ENCODE data around the gene NAALAD2. TPM values are rescaled to one million over a fixed set of nuclear protein-coding genes. Genes with fewer than 3 reads are reported as not detected.

Gene NAALAD2
- total RNA-seq, 2 experiments from 2014 or later = not detected

- no peaks in the 10 kb centered on the region for H3K9me3 Mint-ChIP-seq
- no peak for TF ChIP-seq CTCF (IDR thresholded peaks at IDR 0.05)
- DNase-seq = no peak
- peaks cover 24% of the 10 kb centered on the region for H3K36me3 Mint-ChIP-seq (ENCODE audit: low read depth)
- H3K36me3 ChIP-seq (ENCODE audit: insufficient read depth, low read length) = peaks cover 5% of the 10 kb centered on the region
- peaks cover 23% of the 10 kb centered on the region for H3K4me1 ChIP-seq (ENCODE audit: insufficient read depth, low read length)
- peak overlapping the region; percentile 98 for H3K4me3 Mint-ChIP-seq
- H3K4me1 Mint-ChIP-seq (ENCODE audit: low read depth) = peaks cover 69% of the 10 kb centered on the region
- H3K27ac Mint-ChIP-seq = peak overlapping the region; percentile 89
- intact Hi-C loops (cut with DNase I, micrococcal nuclease) = no loop called here
- H3K27me3 ChIP-seq (ENCODE audit: control insufficient read depth in 1 of 2, insufficient read depth in 2 of 2, low read length in 2 of 2) = no peaks in the 10 kb centered on the region
- POLR2A ChIA-PET = interaction anchor here (0.6 to 1.7 kb wide), 3 partner anchors 13 to 36 kb away, joined by 3 to 4 read pairs (median 3); no protein-coding TSS in a partner anchor
- H3K27ac ChIP-seq (ENCODE audit: low read depth in 1 of 2, low read length in 2 of 2) = peak overlapping the region in 1 of 2 donors; percentile 88
- ATAC-seq (ENCODE audit: poor library complexity) = no peak
- no peaks in the 10 kb centered on the region for H3K9me3 ChIP-seq (ENCODE audit: control insufficient read depth in 1 of 2, insufficient read depth in 1 of 2, low read length in 2 of 2)
- H3K27me3 Mint-ChIP-seq = no peaks in the 10 kb centered on the region
- CTCF ChIA-PET = interaction anchor here (1.2 kb wide), 1 partner anchor 17 kb away, joined by 4 read pairs; no protein-coding TSS in a partner anchor
- H3K4me3 ChIP-seq (ENCODE audit: low read length) = peak overlapping the region; percentile 86
Measured at GRCh38 chr11:90221803-90222458, 87.5 kb downstream of the NAALAD2 start.

GRCh38 chr11:90222459-90223247, 88.2 kb downstream of the NAALAD2 start, which contains the start of gene CHORDC1:
TSS of gene CHORDC1 (minus strand) at chr11:90223049. CDS start at chr11:90222954, 95 bp downstream.
- Histone ChIP-seq H3K4me1 (ENCODE audit: insufficient read depth, low read length) (peaks cover 23% of the 10 kb centered on the region), H3K4me3 (ENCODE audit: low read length) (peak within 1 kb of the TSS; percentile 86), H3K36me3 (ENCODE audit: insufficient read depth, low read length) (no peaks in the 10 kb centered on the region), H3K27ac (ENCODE audit: low read depth in 1 of 2, low read length in 2 of 2) (peak within 1 kb of the TSS; percentile 76 to 88), H3K27me3 (ENCODE audit: control insufficient read depth in 1 of 2, insufficient read depth in 2 of 2, low read length in 2 of 2) (no peaks in the 10 kb centered on the region), H3K9me3 (ENCODE audit: control insufficient read depth in 1 of 2, insufficient read depth in 1 of 2, low read length in 2 of 2) (no peaks in the 10 kb centered on the region)
- H3K4me1 Mint-ChIP-seq (ENCODE audit: low read depth) = peaks cover 65% of the 10 kb centered on the region
- intact Hi-C loops (cut with DNase I, micrococcal nuclease) = no loop called here
- peaks cover 21% of the 10 kb centered on the region for H3K36me3 Mint-ChIP-seq (ENCODE audit: low read depth)
- peak within 1 kb of the TSS; percentile 89 for H3K27ac Mint-ChIP-seq
- TF ChIP-seq CTCF (IDR thresholded peaks at IDR 0.05) = no peak
- H3K4me3 Mint-ChIP-seq = peak within 1 kb of the TSS; percentile 98
- CTCF ChIA-PET = interaction anchor here (1.2 kb wide), 1 partner anchor 18 kb away, joined by 4 read pairs; no protein-coding TSS in a partner anchor
- peak; percentile 82 to 96 (median 88) for DNase-seq
- POLR2A ChIA-PET = interaction anchor here (0.6 to 1.7 kb wide), 5 partner anchors 10 to 35 kb away, joined by 3 to 5 read pairs (median 4); no protein-coding TSS in a partner anchor
- ATAC-seq (ENCODE audit: poor library complexity) = peak; percentile 85
- no peaks in the 10 kb centered on the region for H3K9me3 Mint-ChIP-seq
- H3K27me3 Mint-ChIP-seq = no peaks in the 10 kb centered on the region

- no peak for DNase-seq
- POLR2A ChIA-PET = interaction anchor here (0.9 to 1.7 kb wide), 4 partner anchors 9 to 34 kb away, joined by 3 to 5 read pairs (median 4); no protein-coding TSS in a partner anchor
Measured at GRCh38 chr11:90223248-90223585, 88.8 kb downstream of the NAALAD2 start.

More at GRCh38 chr11:90223248-90223585, 88.8 kb downstream of the NAALAD2 start:
- H3K4me3 ChIP-seq (ENCODE audit: low read length) = peak overlapping the region; percentile 86
- no peak for TF ChIP-seq CTCF (IDR thresholded peaks at IDR 0.05)
- no peaks in the 10 kb centered on the region for H3K27me3 ChIP-seq (ENCODE audit: control insufficient read depth in 1 of 2, insufficient read depth in 2 of 2, low read length in 2 of 2)
- intact Hi-C loops (cut with DNase I, micrococcal nuclease) = no loop called here
- no peaks in the 10 kb centered on the region for H3K36me3 ChIP-seq (ENCODE audit: insufficient read depth, low read length)
- Mint-ChIP-seq H3K27me3 (no peaks in the 10 kb centered on the region), H3K4me1 (ENCODE audit: low read depth) (peaks cover 60% of the 10 kb centered on the region), H3K4me3 (peak overlapping the region; percentile 98), H3K27ac (peak overlapping the region; percentile 89), H3K36me3 (ENCODE audit: low read depth) (peaks cover 17% of the 10 kb centered on the region), H3K9me3 (no peaks in the 10 kb centered on the region)
- H3K27ac ChIP-seq (ENCODE audit: low read depth in 1 of 2, low read length in 2 of 2) = peak overlapping the region; percentile 76 to 88
- no peaks in the 10 kb centered on the region for H3K9me3 ChIP-seq (ENCODE audit: control insufficient read depth in 1 of 2, insufficient read depth in 1 of 2, low read length in 2 of 2)
- H3K4me1 ChIP-seq (ENCODE audit: insufficient read depth, low read length) = peaks cover 23% of the 10 kb centered on the region
- CTCF ChIA-PET = interaction anchor here (0.9 to 1.2 kb wide), 2 partner anchors 18 kb away, joined by 4 read pairs; no protein-coding TSS in a partner anchor
- ATAC-seq (ENCODE audit: poor library complexity) = peak; percentile 73

Measured in CD4-positive, alpha-beta T cell (primary cell).